ENCODE data around the gene OPCML.

Gene OPCML

GRCh38 chr11:132855516-132855915 is 676.8 kb downstream of the OPCML start:
- DNase-seq (ENCODE audit: low read depth, low spot score) = no peak

DNA sequence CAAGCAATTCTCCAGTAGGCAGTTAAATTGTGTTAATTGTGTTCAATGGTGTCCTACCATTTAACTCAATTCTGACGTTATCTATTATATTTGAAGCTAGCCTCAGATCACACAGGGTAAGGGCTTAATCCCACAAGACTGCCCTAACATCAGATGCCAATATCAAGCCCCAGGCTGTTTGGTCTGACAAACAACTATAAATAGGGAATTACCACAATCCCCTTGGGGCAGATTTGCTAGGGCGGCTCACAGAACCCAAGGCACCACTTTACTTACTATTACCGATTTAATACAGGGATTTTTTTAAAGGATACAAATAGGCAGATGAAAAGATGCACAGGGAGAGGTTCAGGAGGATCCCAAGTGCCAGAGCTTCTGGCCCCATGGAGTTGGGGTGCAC is 678.4 kb downstream of the OPCML start:
- no peak for DNase-seq (ENCODE audit: low read depth, low spot score)

- no peak for DNase-seq (ENCODE audit: low read depth, low spot score)
Measured at GRCh38 chr11:132852361-132852760, 679.9 kb downstream of the OPCML start.

GRCh38 chr11:132851247-132851646 is 681.1 kb downstream of the OPCML start:
- no peak for DNase-seq (ENCODE audit: low read depth, low spot score)

DNA sequence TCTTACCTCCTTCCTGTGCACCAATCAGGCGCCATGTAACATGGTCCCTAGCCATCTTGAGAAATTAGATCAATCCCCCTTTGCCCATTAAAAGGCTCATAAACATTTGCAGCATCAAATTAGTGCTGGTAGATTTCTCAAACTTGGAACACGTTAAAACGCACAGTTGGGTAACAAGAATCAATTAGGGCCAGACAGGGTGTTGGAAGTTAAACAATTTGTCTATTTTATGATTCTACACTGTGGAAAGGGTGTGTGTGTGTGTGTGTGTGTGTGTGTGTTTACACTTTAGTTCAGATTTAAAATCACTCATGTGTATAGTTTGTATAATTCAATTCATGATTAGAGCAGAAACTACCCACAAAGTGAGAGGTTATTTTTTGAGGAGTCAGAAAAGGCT is 682.0 kb downstream of the OPCML start:
- no peak for DNase-seq (ENCODE audit: low read depth, low spot score)

- no peak for DNase-seq (ENCODE audit: low read depth, low spot score)
Measured at GRCh38 chr11:132848336-132848735, 684.0 kb downstream of the OPCML start.

DNA sequence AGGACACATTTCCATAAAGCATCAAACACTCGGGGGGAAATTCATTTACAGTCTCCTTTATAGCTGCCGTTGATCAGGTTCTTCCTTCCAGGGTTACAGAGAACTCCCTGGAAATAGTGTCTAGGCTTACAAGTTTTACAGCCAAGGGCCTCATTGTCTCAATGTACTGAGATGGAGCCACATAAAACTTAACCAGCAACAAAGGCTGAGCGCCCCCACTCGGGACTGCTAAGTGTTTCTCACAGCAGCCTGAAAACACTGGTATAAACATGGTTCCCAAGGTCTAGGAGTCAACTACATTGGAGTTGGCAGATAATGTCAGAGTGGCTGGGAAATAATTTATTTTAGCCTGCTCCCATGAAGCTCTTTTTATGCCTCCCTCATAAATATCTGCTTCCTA is 686.2 kb downstream of the OPCML start:
- no peak for DNase-seq (ENCODE audit: low read depth, low spot score)

GRCh38 chr11:132844956-132845696 is 687.2 kb downstream of the OPCML start:
- DNase-seq (ENCODE audit: low read depth, low spot score) = peak; percentile 48

GRCh38 chr11:132840660-132841059 is 691.6 kb downstream of the OPCML start:
- no peak for DNase-seq (ENCODE audit: low read depth, low spot score)

DNA sequence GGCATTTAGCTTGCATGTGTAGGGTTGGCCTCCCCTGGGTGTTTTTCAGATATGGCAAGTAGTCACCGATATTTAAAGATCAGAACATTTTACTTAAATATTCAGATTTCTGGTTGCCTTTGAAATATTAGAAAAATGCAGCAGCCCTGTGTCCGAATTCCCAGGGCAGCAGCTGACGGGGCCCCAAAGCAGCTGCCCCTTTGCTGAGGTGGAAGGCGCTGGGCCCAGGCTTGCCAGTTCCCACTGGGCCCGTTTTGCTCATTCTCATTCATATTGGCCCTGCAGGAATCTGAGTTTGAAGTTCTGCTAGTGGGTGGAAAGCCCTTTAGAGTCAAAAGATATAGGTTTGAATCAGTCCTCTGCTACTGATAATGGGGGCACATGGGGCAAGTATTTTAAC is 692.1 kb downstream of the OPCML start:
- no peak for DNase-seq (ENCODE audit: low read depth, low spot score)

DNA sequence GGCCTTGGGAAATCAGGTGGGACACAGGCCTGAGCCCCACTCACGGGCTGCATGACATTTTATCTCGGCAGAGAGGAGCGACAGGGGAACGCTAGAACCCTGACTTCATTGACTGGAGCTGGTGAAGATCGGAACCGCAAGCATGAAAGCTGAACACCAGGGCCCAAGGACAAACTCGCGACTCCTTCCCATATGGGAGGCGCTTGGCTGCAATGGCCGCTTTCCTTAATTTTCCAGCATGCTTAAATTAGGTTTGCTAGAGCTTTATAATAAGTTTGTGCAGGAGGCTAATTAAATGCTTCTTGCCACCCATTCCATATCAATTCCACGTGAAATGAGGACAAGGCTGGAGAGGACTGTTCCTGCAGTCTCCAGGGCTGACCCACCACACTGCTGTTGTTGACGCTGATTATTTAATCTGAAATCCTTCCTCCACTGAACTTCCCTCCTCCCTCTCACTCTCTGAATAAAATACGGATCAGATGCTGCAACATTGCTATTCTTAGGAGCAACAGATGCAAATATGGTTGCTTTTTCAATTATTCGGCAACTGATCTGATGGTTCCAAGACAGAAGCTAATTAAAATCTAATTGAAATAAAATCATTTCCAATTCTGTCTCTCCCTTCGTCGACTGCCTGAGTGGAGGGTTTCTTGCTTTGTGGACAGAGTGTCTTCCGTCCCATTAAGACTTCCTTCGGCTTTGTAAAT is 692.9 kb downstream of the OPCML start:
- DNase-seq (ENCODE audit: low read depth, low spot score) = no peak

GRCh38 chr11:132838627-132839026 is 693.7 kb downstream of the OPCML start:
- peak; percentile 4 for DNase-seq (ENCODE audit: low read depth, low spot score)

- no peak for DNase-seq (ENCODE audit: low read depth, low spot score)
Measured at GRCh38 chr11:132831272-132831671, 701.0 kb downstream of the OPCML start.

DNA sequence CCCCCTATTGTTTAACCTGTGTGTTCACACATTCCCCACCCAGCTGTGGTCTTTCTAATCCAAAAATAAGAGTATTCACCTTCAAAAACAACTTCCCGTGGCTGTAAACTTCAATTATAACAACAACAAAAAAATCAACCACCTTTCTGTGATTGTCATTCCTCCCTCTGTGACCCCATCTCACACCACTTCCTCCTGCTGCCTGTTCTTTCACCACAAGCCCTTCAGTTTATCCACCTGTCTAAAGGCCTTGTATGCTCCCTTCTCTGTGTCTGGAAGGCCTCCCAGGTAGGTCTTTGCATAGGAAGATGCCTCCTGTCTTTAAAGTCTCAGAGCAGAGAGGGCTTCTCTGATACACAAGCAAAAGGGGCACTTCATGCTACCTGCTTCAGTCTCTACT is 707.7 kb downstream of the OPCML start:
- DNase-seq (ENCODE audit: low read depth, low spot score) = no peak

- no peak for DNase-seq (ENCODE audit: low read depth, low spot score)
Measured at GRCh38 chr11:132822276-132822675, 710.0 kb downstream of the OPCML start.

- no peak for DNase-seq (ENCODE audit: low read depth, low spot score)
Measured at GRCh38 chr11:132821499-132821898, 710.8 kb downstream of the OPCML start.

DNA sequence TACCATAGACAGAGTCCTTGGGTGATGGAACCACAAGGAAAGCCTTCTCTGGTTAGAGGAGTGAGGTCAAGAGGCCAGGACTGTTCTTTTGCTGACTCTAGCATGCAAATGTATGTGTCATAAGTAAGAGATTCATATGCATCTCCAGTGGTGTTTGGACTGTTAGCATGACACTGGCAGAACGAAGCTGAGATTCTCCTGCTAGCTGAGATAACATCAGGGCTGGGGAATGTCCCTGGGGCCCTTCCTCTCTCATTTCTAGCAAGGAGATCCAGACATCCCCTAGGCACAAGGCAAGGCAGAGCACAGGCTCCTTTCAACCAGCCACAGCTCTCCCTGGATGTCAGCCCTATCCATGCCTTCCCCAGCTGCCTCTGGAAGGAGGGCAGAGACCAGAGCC is 711.3 kb downstream of the OPCML start:
- peak; percentile 5 for DNase-seq (ENCODE audit: low read depth, low spot score)

- no peak for DNase-seq (ENCODE audit: low read depth, low spot score)
Measured at GRCh38 chr11:132818951-132819350, 713.4 kb downstream of the OPCML start.

DNA sequence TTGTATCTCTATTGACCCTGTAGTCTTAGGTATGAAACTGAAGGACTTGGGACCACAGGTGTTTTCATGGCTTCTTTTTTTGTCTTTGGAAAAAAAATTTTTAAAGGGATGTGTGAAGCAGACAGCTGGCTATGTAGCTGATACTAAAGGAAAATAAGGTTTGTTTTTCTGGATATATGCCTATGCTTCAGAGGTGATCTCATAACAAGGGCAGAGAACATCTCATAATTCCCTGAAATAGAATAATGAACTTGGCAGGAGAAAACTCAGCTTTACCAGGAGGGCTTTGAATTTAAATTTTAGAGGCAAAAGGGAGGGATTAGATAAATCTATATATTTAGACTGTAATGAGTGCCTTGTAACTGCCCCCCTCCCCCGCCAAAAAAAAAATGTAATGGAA is 714.9 kb downstream of the OPCML start:
- DNase-seq (ENCODE audit: low read depth, low spot score) = no peak

GRCh38 chr11:132814410-132814809 is 717.9 kb downstream of the OPCML start:
- DNase-seq (ENCODE audit: low read depth, low spot score) = no peak

DNA sequence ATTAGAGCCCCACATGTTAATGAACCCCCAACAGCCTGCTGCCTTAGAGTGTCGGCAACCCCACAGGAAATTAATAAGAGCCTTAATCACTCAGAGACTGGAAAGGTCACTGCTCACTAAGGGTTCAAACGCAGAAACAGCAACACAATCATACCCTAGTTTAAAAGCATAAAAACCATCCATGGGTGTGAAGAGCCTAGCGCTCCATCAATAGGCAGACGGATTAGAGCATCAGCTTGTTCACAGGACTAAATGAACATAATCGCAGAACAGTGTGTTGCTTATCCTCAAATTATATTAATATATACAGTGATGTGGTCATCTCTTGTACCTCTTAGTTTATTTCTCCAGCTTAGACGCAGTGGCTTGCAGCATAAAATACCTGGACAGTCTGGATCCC is 720.7 kb downstream of the OPCML start:
- DNase-seq (ENCODE audit: low read depth, low spot score) = no peak

DNA sequence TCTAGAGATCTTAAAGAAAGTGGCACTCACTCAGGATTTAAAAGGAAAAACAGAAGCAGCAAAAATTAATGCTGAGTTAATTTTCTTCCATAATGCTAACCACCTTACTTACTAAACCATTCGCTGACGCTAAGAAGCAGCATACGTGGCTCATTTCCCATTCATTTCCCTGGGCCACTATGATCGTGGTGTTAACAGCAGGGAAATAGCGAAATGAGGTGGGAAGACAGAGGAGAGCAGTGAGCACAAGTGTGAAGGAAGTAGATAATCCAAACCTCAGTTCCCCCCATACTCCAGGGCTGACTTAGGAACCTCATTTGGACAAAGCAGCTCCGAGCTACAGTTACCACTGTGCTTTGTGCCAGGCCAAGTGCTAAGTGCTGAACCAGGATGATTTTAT is 723.2 kb downstream of the OPCML start:
- DNase-seq (ENCODE audit: low read depth, low spot score) = no peak

DNA sequence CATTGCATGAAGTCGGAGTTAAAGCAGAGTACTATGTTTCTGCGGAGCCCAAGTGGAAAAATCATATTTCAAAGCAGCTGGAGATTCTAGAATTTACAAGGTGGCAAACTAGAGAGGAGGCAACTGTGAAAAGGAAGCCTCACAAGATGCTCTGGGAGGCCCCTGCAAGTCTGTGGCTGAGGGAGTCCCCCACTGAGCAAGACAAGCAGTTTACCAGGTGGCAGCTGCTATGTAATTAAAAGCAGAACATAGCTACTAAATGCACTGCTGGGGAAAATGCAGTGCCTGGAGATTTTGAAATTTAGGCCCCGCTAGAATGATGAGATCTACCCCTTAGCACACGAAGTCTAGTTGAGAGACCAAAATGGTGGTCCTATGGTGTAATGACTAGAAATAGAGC is 728.0 kb downstream of the OPCML start:
- DNase-seq (ENCODE audit: low read depth, low spot score) = no peak

Data from brain pericyte (primary cell).